GM13976 (cell line): ENCODE data around the gene IL10RB.

Source experiments
- DNase-seq: peaks from one replicate; pipeline ENCODE4 v3.0.0; 2012; ENCODE audit warnings: low spot score
- CTCF ChIP-seq: IDR thresholded peaks from 2 replicates; pipeline ENCODE4 v1.5.1; 2012; ENCODE audit warnings: borderline replicate concordance, mild to moderate bottlenecking; ENCODE audit not compliant: insufficient read depth; ENCODE audit errors: extremely low read depth, missing control alignments, control extremely low read depth
- in situ Hi-C: fragments of 300-500 bp; cut with MboI; formaldehyde crosslinking; loops from one replicate; pipeline ENCODE4 v1.12.0; 2022; ENCODE audit warnings: low sequenced_read_pairs, mixed read lengths, inconsistent platforms; ENCODE audit not compliant: unreplicated experiment

IL10RB gene

GRCh38 chr21:33229784-33230544, 36.2 kb upstream of the IL10RB start, which contains the start of gene IFNAR2:
TSS of gene IFNAR2 (plus strand) at chr21:33229938. CDS start at chr21:33241923, 11,985 bp downstream.
- in situ Hi-C loops = no loop called here
- TF ChIP-seq CTCF = no peak
- DNase-seq = peak; percentile 96

- in situ Hi-C loops = no loop called here
- DNase-seq = peak; percentile 75
- peak; percentile 17 for TF ChIP-seq CTCF
These were observed 35.4 kb upstream of the IL10RB start for GRCh38 chr21:33230545-33231324.

GRCh38 chr21:33231526-33231925, 34.6 kb upstream of the IL10RB start:
- in situ Hi-C loops = no loop called here
- no peak for DNase-seq
- no peak for TF ChIP-seq CTCF

- in situ Hi-C loops = no loop called here
- no peak for DNase-seq
These were observed 33.7 kb upstream of the IL10RB start for GRCh38 chr21:33232291-33233034.

GRCh38 chr21:33234635-33235520, 31.3 kb upstream of the IL10RB start:
- TF ChIP-seq CTCF = no peak
- DNase-seq = no peak
- in situ Hi-C loops = no loop called here

More at GRCh38 chr21:33232291-33233034, 33.7 kb upstream of the IL10RB start:
- no peak for TF ChIP-seq CTCF
